Measurements from ENCODE around the gene PTPN11.
"Not testable (repeated sequence)": the region's sequence is repeated elsewhere in the genome, so short reads cannot be mapped to it uniquely, and the experiment has no call there.

PTPN11 gene

DNA sequence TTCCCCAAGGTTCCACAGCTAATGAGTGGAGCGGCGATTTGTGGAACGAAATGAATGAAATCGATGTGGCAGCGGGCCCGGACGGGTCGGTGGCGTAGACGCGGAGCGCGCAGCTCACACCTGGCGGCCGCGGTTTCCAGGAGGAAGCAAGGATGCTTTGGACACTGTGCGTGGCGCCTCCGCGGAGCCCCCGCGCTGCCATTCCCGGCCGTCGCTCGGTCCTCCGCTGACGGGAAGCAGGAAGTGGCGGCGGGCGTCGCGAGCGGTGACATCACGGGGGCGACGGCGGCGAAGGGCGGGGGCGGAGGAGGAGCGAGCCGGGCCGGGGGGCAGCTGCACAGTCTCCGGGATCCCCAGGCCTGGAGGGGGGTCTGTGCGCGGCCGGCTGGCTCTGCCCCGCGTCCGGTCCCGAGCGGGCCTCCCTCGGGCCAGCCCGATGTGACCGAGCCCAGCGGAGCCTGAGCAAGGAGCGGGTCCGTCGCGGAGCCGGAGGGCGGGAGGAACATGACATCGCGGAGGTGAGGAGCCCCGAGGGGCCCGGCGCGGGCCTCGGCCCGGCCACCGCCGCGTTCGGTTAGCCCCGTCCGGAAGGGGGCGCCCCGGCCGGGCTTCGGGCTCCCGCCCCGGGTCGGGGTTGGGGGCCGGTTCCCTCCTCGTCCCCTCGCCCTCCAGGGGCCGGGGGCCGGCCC, at the start of gene PTPN11:
Gene PTPN11, plus strand, starts transcription at position 340 of the 689 bp plus-strand sequence. Its CDS starts 165 bp downstream, at position 505.
- H3K27me3 Mint-ChIP-seq, result no peaks in the 10 kb centered on the region

DNA sequence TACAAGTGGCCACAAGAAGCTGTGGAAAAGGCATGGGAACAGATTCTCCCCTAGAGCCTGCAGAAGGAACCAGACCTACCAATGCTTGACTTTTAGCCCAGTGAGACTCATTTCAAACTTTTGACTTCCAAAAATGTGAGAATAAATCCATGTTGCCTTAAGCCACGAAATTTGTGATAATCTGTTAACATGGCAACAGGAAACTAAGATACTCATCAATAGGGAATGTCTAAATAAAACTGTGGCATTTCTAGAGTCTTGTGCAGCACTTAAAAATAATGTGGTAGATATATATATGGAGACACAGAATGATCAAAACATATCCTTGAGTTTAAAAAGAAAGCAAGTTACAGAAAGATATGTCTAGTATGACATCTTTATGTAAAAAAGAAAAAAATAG, 48.5 kb upstream of the PTPN11 start:
- Mint-ChIP-seq H3K36me3 (peaks cover 6% of the 10 kb centered on the region), H3K4me3 (no peak overlapping the region), H3K27ac (no peak overlapping the region), H3K4me1 (ENCODE audit: low read depth) (peaks cover 25% of the 10 kb centered on the region), H3K27me3 (no peaks in the 10 kb centered on the region), H3K9me3 (ENCODE audit: low read depth) (no peaks in the 10 kb centered on the region)

More for the DNA sequence above, at the start of gene PTPN11:
- no peaks in the 10 kb centered on the region for H3K9me3 Mint-ChIP-seq (ENCODE audit: low read depth)
- peak within 1 kb of the TSS; percentile 96 for H3K27ac Mint-ChIP-seq
- H3K36me3 Mint-ChIP-seq, result peaks cover 2% of the 10 kb centered on the region
- H3K4me1 Mint-ChIP-seq (ENCODE audit: low read depth), result peaks cover 40% of the 10 kb centered on the region
- peak within 1 kb of the TSS; percentile 98 for H3K4me3 Mint-ChIP-seq

DNA sequence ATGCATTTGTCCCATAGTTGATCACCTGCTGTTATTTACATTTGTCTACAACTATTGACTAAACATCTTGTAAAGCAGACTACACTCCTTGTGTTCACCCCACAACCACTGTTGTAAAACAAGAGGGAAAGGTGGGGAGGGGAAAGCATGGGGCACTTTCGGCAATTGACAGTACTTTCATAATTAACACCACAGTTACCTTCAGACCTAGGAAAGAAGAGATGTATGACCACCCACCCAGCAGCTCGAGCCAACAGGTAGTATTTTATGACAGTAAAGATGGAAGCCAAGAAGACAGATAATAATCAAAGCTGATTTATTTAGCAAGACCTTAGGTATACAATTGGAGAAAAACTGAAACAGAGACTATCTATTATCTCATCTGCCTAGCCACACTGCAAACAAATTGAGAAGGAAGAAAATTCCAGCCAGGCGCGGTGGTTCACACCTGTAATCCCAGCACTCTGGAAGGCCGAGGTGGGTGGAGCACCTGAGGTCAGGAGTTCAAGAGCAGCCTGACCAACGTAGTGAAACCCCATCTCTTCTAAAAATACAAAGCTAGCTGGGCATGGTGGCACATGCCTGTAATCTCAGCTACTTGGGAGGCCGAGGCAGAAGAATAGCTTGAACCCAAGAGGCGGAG, 47.8 kb upstream of the PTPN11 start:
- Mint-ChIP-seq H3K4me3 (no peak overlapping the region), H3K27ac (no peak overlapping the region), H3K27me3 (no peaks in the 10 kb centered on the region), H3K4me1 (ENCODE audit: low read depth) (peaks cover 24% of the 10 kb centered on the region), H3K36me3 (peaks cover 6% of the 10 kb centered on the region), H3K9me3 (ENCODE audit: low read depth) (no peaks in the 10 kb centered on the region)

DNA sequence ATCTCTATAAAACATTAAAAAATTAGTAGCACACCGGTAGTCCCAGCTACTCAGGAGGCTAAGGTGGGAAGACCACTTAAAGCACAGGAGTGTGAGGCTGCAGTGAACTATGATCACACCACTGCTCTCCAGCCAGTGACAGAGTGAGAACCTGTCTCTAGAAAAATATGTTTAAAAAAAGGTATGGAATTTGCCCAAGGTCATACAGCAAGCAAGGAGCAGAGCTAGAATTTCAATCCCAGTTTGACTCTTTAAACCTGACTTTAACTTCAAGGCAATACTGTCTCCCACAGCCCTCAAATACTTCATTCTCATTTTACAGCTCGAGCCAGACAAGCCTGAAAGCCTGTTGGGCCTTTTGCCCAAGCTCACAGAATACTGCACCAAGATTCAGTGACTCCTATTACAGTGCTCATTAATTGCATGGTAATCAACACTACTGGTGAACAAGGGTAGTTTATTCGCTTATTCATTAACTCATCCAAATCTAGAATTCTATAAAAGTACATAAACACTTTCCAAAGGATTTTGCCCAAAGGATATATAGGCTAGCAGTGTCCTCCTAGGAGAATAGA, 44.5 kb upstream of the PTPN11 start:
- no peaks in the 10 kb centered on the region for H3K27me3 Mint-ChIP-seq
- no peak overlapping the region for H3K4me3 Mint-ChIP-seq
- peaks cover 26% of the 10 kb centered on the region for H3K4me1 Mint-ChIP-seq (ENCODE audit: low read depth)
- H3K9me3 Mint-ChIP-seq (ENCODE audit: low read depth), result no peaks in the 10 kb centered on the region
- peaks cover 6% of the 10 kb centered on the region for H3K36me3 Mint-ChIP-seq
- H3K27ac Mint-ChIP-seq, result no peak overlapping the region

DNA sequence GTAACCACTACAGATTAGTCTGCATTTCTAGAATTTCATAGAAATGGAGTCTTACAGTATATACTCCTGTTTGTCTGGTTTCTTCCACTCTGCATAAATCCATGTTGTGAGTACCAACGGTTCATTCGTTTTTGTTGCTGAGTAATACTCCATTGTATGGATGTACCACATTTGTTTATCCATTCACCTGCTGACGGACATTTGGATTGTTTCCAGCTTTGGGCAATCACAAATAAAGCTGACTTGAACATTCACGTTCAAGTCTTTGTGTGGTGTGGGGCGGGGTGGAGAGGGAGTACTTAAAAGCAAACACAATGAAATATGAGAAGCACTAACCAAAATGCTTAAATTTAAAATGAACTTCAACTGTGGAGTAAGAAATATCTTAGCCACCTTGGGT, 43.6 kb upstream of the PTPN11 start:
- H3K36me3 Mint-ChIP-seq, result peaks cover 3% of the 10 kb centered on the region
- H3K27ac Mint-ChIP-seq, result no peak overlapping the region
- H3K4me1 Mint-ChIP-seq (ENCODE audit: low read depth), result peaks cover 26% of the 10 kb centered on the region
- no peak overlapping the region for H3K4me3 Mint-ChIP-seq
- H3K9me3 Mint-ChIP-seq (ENCODE audit: low read depth), result no peaks in the 10 kb centered on the region
- H3K27me3 Mint-ChIP-seq, result no peaks in the 10 kb centered on the region

DNA sequence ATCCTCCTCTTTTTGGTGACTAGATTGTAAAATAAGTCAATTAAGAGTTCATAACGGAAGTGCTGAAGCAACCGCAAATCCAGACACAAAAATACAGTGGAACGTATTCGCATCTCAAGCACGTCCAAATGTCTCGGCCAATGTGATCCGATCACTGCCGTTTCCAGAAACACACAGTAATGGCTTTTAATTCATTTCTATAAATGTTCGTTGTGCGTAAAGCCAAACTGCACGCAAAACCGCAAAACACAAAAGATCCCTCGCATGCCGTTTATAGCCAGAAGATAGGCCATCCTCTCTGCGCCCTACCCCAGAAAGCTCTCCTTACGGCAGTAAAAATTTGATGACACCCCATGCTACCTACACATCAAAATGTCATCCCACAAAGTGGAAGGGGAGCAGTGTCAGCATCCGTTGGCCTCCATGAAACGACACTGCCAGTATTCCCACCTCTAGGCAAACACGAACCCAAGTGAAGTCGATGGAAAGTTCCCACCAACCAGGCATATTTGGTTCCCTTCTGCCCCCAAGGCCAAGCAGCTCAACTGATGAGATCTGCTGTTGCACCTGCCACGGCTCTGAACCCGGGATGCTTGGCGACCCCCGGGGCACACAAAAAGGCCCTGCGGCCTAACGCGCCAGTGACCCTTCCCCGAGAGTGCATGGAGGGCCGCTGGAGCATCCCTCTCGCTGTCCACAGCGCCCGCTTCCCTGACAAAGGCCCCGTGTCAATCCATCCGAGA, 37.9 kb upstream of the PTPN11 start:
- Mint-ChIP-seq H3K27ac (peak overlapping the region; percentile 84), H3K4me1 (ENCODE audit: low read depth) (peaks cover 25% of the 10 kb centered on the region), H3K9me3 (ENCODE audit: low read depth) (no peaks in the 10 kb centered on the region), H3K4me3 (peak overlapping the region; percentile 96), H3K36me3 (no peaks in the 10 kb centered on the region), H3K27me3 (no peaks in the 10 kb centered on the region)

DNA sequence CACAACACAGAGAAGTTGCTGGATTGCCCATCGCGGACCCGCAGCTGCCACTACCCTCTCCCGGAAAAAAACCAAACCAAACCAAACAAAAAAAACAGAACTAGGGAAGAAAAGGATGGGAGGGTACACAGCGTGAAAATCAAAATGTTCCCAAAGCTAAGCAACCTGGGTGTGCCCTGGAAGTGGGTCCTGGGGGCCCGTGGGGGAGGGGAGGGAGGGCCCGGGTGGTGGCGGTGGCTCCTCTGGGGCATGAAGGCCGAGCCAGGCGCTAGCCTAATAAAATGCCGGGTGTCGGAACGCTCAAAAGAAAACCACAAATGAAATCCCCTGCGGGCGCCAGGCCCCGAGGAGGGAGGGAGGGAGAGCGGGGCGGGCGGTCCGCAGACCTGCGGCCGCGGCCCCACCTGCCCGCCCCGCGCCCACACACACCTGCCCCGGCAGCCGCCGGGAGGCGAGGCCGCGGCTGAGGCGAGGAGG, 37.3 kb upstream of the PTPN11 start:
- Mint-ChIP-seq H3K27ac (peak overlapping the region; percentile 84), H3K27me3 (no peaks in the 10 kb centered on the region), H3K9me3 (ENCODE audit: low read depth) (no peaks in the 10 kb centered on the region), H3K36me3 (no peaks in the 10 kb centered on the region), H3K4me1 (ENCODE audit: low read depth) (peaks cover 26% of the 10 kb centered on the region), H3K4me3 (peak overlapping the region; percentile 96)

DNA sequence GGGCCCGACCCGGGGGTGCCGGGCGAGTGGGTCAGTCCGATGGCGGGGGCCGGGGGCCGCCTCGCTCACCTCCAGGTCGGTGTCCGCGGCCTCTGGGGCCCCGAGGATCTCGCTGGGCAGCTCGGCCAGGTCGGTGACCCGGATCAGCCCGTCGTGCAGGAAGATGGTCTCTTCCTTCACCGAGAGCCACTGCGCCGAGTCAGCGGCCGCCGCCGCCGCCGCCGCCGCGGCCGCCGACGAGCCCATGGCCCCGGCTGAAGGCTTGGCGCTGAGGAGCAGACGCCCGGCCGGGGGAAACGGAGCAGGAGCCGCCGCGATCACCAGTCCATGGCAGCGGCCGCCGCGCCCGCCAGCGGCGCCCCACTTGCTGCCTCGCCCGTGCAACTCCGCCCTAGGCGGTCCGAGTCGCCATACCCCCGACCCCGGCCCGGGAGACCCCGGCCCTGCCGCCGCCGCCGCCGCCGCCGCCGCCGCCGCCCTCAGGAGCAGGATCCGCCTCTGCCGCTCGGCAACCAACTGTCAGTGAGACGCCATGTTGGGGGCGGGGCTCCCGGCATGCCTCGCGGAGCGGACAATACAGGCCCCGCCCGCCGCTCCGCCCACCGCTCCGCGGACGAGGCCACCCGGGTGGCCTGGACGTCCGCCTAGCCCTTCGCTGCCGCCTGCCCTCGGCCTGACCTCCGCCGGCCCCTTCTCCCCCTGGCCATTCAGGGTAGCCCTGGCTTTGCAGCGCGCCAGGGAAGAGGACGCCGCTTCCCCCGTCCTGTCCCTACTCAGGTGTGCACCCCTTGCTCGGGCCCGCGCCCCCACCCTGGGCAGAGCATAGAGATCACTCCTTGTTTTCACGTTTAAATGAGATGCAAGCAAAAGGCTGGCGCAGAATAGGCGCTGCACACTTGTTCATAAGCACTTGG, 36.6 kb upstream of the PTPN11 start, which contains the start of gene HECTD4:
Gene HECTD4, minus strand, starts transcription at position 549 of the 914 bp plus-strand sequence. Its CDS starts 303 bp downstream, at position 246.
- H3K9me3 Mint-ChIP-seq (ENCODE audit: low read depth), result no peaks in the 10 kb centered on the region
- peak within 1 kb of the TSS; percentile 90 for H3K27ac Mint-ChIP-seq
- no peaks in the 10 kb centered on the region for H3K36me3 Mint-ChIP-seq
- no peaks in the 10 kb centered on the region for H3K27me3 Mint-ChIP-seq
- peaks cover 32% of the 10 kb centered on the region for H3K4me1 Mint-ChIP-seq (ENCODE audit: low read depth)
- peak within 1 kb of the TSS; percentile 96 for H3K4me3 Mint-ChIP-seq

DNA sequence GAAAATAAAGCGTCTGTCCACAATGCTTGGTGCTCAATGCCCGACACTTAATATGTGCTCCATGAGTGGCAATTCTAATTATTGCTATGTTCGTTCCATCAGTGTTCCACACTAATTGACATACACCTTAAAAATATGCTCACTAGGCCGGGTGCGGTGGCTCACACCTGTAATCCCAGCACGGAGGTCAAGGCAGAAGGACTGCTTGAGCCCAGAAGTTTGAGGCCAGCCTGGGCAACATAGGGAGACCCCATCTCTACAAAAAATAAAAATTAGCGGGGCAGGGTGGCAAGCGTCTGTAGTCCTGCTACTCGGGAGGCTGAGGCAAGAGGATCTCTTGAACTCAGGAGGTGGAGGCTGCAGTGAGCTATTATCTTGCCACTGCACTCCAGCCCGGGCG, 35.9 kb upstream of the PTPN11 start:
- Mint-ChIP-seq H3K27ac (peak overlapping the region; percentile 90), H3K9me3 (ENCODE audit: low read depth) (no peaks in the 10 kb centered on the region), H3K4me3 (peak overlapping the region; percentile 96), H3K4me1 (ENCODE audit: low read depth) (peaks cover 34% of the 10 kb centered on the region), H3K27me3 (no peaks in the 10 kb centered on the region), H3K36me3 (no peaks in the 10 kb centered on the region)

DNA sequence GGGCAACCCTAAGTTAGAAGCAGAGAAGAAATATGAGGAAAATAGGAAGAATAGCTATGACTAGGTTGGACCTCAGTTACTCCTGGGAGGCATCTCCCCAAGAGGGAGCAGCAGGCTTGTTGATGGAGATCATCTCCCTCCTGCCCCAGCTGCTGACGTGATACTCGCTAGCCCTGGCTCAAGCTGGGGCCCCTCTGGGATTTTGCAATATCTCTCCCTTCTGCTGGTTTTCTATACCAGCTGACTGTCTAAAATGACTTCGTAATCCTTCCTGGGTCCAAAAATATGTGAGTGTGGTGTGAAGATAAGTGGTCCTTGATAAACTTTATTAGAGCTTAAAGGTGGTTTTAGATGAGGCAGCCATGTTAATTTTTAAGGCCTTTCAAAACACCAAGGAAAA, 32.0 kb upstream of the PTPN11 start:
- peak overlapping the region; percentile 77 for H3K4me3 Mint-ChIP-seq
- no peaks in the 10 kb centered on the region for H3K9me3 Mint-ChIP-seq (ENCODE audit: low read depth)
- H3K36me3 Mint-ChIP-seq, result no peaks in the 10 kb centered on the region
- peaks cover 15% of the 10 kb centered on the region for H3K4me1 Mint-ChIP-seq (ENCODE audit: low read depth)
- peak overlapping the region; percentile 72 for H3K27ac Mint-ChIP-seq
- H3K27me3 Mint-ChIP-seq, result no peaks in the 10 kb centered on the region

DNA sequence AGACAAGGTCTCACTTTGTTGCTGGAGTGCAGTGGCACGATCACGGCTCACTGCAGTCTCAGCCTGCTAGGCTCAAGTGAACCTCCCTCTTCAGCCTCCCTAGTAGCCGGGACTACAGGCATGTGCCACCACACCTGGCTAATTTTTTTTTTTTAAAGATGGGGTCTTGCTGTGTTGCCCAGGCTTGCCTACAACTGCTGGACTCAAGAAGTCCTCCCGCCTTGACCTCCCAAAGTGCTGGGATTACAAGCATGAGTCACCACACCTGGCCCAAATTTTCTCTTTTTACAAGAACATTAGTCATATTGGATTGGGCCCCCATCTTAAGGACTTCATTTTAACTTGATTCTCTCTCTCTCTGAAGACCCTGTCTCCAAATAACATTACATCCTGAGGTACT, 29.5 kb upstream of the PTPN11 start:
- Mint-ChIP-seq H3K27ac (no peak overlapping the region), H3K36me3 (no peaks in the 10 kb centered on the region), H3K27me3 (no peaks in the 10 kb centered on the region), H3K4me3 (no peak overlapping the region), H3K4me1 (ENCODE audit: low read depth) (peaks cover 11% of the 10 kb centered on the region), H3K9me3 (ENCODE audit: low read depth) (no peaks in the 10 kb centered on the region)

DNA sequence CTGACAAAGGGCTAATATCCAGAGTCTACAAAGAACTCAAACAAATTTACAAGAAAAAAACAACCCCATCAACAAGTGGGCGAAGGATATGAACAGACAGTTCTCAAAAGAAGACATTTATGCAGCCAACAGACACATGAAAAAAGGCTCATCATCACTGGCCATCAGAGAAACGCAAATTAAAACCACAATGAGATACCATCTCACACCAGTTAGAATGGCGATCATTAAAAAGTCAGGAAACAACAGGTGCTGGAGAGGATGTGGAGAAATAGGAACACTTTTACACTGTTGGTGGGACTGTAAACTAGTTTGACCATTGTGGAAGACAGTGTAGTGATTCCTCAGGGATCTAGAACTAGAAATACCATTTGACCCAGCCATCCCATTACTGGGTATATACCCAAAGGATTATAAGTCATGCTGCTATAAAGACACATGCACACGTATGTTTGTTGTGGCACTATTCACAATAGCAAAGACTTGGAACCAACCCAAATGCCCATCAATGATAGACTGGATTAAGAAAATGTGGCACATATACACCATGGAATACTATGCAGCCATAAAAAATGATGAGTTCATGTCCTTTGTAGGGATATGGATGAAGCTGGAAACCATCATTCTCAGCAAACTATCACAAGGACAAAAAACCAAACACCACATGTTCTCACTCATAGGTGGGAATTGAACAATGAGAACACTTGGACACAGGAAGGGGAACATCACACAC, 28.7 kb upstream of the PTPN11 start:
- H3K27ac Mint-ChIP-seq; H3K27me3 Mint-ChIP-seq; H3K36me3 Mint-ChIP-seq; H3K4me3 Mint-ChIP-seq; H3K9me3 Mint-ChIP-seq (ENCODE audit: low read depth): not testable (repeated sequence)
- peaks cover 11% of the 10 kb centered on the region for H3K4me1 Mint-ChIP-seq (ENCODE audit: low read depth)

DNA sequence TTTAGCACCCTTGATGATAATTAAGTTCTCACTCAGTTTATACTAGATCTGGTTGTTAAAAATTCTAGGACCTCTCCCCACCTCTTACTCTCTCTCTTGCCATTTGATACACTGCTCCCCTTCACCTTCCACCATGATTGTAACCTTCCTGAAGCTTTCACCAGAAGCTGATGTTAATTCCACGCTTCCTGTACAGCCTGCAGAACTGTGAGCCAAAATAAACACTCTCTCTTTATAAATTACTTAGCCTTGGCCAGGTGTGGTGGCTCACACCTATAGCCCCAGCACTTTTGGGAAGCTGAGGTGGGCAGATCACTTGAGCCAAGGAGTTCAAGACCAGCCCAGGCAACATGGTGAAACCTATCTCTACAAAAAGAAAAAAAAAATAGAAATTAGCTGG, 25.4 kb upstream of the PTPN11 start:
- Mint-ChIP-seq H3K36me3 (no peaks in the 10 kb centered on the region), H3K4me3 (no peak overlapping the region), H3K9me3 (ENCODE audit: low read depth) (no peaks in the 10 kb centered on the region), H3K27ac (no peak overlapping the region), H3K4me1 (ENCODE audit: low read depth) (no peaks in the 10 kb centered on the region), H3K27me3 (no peaks in the 10 kb centered on the region)
